ENCODE results near the gene SYTL1. TPM values are rescaled to one million over a fixed set of nuclear protein-coding genes. Genes with fewer than 3 reads are reported as not detected.

SYTL1 gene
- polyA plus RNA-seq, 1 of the 3 experiments (the other 2 are of a cell fraction), result 3.0 TPM

DNA sequence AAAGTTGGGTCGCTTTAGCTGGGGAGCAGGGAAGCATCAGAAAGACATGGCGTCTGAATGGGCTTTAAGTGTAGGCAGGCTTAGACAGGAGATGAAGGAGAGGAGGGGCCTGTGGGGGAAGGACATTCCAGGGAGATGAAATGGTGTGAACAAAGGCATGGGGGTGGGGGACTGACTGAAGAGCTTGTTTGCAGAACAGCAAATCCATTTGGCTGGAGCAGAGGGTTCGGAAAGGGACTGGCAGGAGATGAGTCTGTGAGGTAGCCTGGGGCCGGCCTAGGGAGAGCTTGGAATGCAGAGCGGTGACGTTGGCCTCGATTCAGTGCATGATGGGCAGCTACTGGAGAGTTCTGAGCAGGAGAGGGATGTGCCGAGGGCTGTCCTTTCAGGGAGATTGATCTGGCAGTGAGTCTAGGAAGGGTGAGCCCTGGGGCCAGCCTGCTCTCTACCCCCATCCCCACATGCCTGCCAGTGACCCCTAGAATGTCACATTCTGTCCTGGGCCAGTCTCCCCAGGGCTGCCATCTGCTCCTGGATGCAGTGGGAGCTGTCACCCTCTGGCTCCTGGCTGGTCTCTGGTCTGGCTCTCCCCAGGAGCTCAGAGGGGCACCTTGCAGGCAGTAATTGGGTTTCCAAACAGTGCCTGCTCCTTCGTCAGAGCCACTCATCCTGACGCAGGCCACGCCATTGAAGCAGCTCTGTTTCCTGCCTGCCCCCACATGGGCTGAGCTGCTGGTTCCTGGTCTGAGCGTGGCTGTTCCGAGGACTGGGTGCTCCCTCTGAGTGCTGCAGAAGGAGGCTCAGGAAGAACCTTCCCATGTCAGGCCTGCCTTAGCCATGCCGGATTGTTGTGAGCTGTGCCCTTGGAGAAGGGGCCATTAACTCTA, 42.2 kb upstream of the SYTL1 start (continued):
- TF ChIP-seq MEF2A (IDR thresholded peaks at IDR 0.05; ENCODE audit: borderline replicate concordance, low read depth) (no peak), NRF1 (IDR thresholded peaks at IDR 0.05; ENCODE audit: low read depth, low read length) (no peak), RCOR1 (IDR thresholded peaks at IDR 0.05; ENCODE audit: low read length) (no peak), EP300 (IDR thresholded peaks at IDR 0.05; ENCODE audit: borderline replicate concordance in 1 of 2, low read depth in 1 of 2, low read length in 1 of 2) (peak; percentile 54 to 65; a peak in 2 of 4 replicates), YY1 (IDR thresholded peaks at IDR 0.05; ENCODE audit: low read depth) (peak; percentile 72), RFX5 (IDR thresholded peaks at IDR 0.05; ENCODE audit: low read length) (no peak), POLR2AphosphoS5 (IDR thresholded peaks at IDR 0.05; ENCODE audit: low read depth, low read length) (peak; percentile 74), GATA2 (CRISPR knock-in tag; IDR thresholded peaks at IDR 0.05) (no peak), CHD2 (IDR thresholded peaks at IDR 0.05; ENCODE audit: low read length, partially characterized antibody) (peak; percentile 6), GABPA (IDR thresholded peaks at IDR 0.05; ENCODE audit: low read depth) (no peak), FOXJ3 (CRISPR knock-in tag; IDR thresholded peaks at IDR 0.05) (no peak), JUND (IDR thresholded peaks at IDR 0.05) (0 out of 2 replicates have a peak, but pooled peaks have one; percentile 4), MXI1 (IDR thresholded peaks at IDR 0.05; ENCODE audit: low read depth, low read length) (peak; percentile 50; the same call in 1 of the 2 replicates), RAD21 (IDR thresholded peaks at IDR 0.05; ENCODE audit: low read length) (no peak), TCF12 (IDR thresholded peaks at IDR 0.05) (peak; percentile 68; the same call in 1 of the 2 replicates), TAF1 (IDR thresholded peaks at IDR 0.05; ENCODE audit: borderline replicate concordance, low read depth, low read length) (peak; percentile 68; the same call in 1 of the 2 replicates)
- TF ChIP-seq, protein P1, sequence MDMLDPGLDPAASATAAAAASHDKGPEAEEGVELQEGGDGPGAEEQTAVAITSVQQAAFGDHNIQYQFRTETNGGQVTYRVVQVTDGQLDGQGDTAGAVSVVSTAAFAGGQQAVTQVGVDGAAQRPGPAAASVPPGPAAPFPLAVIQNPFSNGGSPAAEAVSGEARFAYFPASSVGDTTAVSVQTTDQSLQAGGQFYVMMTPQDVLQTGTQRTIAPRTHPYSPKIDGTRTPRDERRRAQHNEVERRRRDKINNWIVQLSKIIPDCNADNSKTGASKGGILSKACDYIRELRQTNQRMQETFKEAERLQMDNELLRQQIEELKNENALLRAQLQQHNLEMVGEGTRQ (IDR thresholded peaks at IDR 0.05; ENCODE audit: borderline replicate concordance, low read depth, low read length), result no peak
- TF ChIP-seq, protein P2, sequence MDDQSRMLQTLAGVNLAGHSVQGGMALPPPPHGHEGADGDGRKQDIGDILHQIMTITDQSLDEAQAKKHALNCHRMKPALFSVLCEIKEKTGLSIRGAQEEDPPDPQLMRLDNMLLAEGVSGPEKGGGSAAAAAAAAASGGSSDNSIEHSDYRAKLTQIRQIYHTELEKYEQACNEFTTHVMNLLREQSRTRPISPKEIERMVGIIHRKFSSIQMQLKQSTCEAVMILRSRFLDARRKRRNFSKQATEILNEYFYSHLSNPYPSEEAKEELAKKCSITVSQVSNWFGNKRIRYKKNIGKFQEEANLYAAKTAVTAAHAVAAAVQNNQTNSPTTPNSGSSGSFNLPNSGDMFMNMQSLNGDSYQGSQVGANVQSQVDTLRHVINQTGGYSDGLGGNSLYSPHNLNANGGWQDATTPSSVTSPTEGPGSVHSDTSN (IDR thresholded peaks at IDR 0.05), result peak; percentile 89
- TF ChIP-seq, protein P3, sequence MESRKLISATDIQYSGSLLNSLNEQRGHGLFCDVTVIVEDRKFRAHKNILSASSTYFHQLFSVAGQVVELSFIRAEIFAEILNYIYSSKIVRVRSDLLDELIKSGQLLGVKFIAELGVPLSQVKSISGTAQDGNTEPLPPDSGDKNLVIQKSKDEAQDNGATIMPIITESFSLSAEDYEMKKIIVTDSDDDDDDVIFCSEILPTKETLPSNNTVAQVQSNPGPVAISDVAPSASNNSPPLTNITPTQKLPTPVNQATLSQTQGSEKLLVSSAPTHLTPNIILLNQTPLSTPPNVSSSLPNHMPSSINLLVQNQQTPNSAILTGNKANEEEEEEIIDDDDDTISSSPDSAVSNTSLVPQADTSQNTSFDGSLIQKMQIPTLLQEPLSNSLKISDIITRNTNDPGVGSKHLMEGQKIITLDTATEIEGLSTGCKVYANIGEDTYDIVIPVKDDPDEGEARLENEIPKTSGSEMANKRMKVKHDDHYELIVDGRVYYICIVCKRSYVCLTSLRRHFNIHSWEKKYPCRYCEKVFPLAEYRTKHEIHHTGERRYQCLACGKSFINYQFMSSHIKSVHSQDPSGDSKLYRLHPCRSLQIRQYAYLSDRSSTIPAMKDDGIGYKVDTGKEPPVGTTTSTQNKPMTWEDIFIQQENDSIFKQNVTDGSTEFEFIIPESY (IDR thresholded peaks at IDR 0.05; ENCODE audit: borderline replicate concordance, low read depth), result no peak
- TF ChIP-seq, protein P4, sequence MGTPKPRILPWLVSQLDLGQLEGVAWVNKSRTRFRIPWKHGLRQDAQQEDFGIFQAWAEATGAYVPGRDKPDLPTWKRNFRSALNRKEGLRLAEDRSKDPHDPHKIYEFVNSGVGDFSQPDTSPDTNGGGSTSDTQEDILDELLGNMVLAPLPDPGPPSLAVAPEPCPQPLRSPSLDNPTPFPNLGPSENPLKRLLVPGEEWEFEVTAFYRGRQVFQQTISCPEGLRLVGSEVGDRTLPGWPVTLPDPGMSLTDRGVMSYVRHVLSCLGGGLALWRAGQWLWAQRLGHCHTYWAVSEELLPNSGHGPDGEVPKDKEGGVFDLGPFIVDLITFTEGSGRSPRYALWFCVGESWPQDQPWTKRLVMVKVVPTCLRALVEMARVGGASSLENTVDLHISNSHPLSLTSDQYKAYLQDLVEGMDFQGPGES (IDR thresholded peaks at IDR 0.05; ENCODE audit: low read depth, low read length), result no peak
- TF ChIP-seq, protein P5, sequence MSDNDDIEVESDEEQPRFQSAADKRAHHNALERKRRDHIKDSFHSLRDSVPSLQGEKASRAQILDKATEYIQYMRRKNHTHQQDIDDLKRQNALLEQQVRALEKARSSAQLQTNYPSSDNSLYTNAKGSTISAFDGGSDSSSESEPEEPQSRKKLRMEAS (IDR thresholded peaks at IDR 0.05; ENCODE audit: low read depth), result peak; percentile 48; the same call in 1 of the 2 replicates
